Lower leg skin (tissue), 4 donors: ENCODE measurements around the gene PSME4. TPM values are rescaled to one million over a fixed set of nuclear protein-coding genes. Genes with fewer than 3 reads are reported as not detected.

Experiments used
- DNase-seq, 2 donors: peaks; one replicate each; pipeline ENCODE4 v3.0.0-alpha.2; 2019; ENCODE audit warnings: low spot score in 2 of 2
- H3K4me3 ChIP-seq: fragments of 200-600 bp; sonication (generic); 2 replicates; pipeline ENCODE4 v1.5.1; 2017; ENCODE audit warnings: mild to moderate bottlenecking, low read depth; ENCODE audit not compliant: poor library complexity, severe bottlenecking
- CTCF ChIP-seq, 3 donors: fragments of 450-650 bp; IDR thresholded peaks; one replicate each; pipeline ENCODE4 v1.5.1; 2016; ENCODE audit warnings: antibody characterized with exemption in 3 of 3, mild to moderate bottlenecking in 3 of 3, moderate library complexity in 2 of 3
- POLR2A ChIP-seq, 2 donors: fragments of 450-650 bp; IDR thresholded peaks; one replicate each; pipeline ENCODE4 v1.6.1; 2016 to 2017; ENCODE audit warnings: antibody characterized with exemption in 2 of 2, mild to moderate bottlenecking in 1 of 2, moderate library complexity in 1 of 2
- WGBS, 2 donors: methylation state at CpG; one replicate each; pipeline ENCODE4 v1.1.5; 2018; 5-methylcytosine and 5-hydroxymethylcytosine counted together
- intact Hi-C: fragments of 100-400 bp; cut with DNase I; formaldehyde crosslinking; loops from one replicate; pipeline ENCODE4 v1.15.0; 2023; ENCODE audit warnings: low total_unique reads
- microRNA-seq, 2 donors: library from miRNA; unstranded; fragments of <30 nt; microRNA quantifications; one replicate each; pipeline ENCODE4, GENCODE V29; 2016; ENCODE audit warnings: borderline replicate concordance in 2 of 2, borderline number of aligned reads in 1 of 2
- total RNA-seq, 4 donors: library from RNA; depleted of rRNA; stranded (reverse); fragments of >200 nt; gene quantifications; one replicate each; pipeline ENCODE4 v1.1.0, GENCODE V29; 2016

The PSME4 gene
- total RNA-seq, 4 donors from 2014 or later = 29.7 to 42.2 (median 32.6) TPM

GRCh38 chr2:53821810-53822209, 149.0 kb downstream of the PSME4 start:
- WGBS, 2 donors = 91 to 92% methylated on average over 6 of the region's 6 CpGs
- no peak for DNase-seq
- no peak for TF ChIP-seq POLR2A (IDR thresholded peaks at IDR 0.05)
- no peak for TF ChIP-seq CTCF (IDR thresholded peaks at IDR 0.05)
- intact Hi-C loops = no loop called here
- no peak overlapping the region for H3K4me3 ChIP-seq

- TF ChIP-seq CTCF (IDR thresholded peaks at IDR 0.05) (no peak), POLR2A (IDR thresholded peaks at IDR 0.05) (no peak)
- DNase-seq = no peak
- H3K4me3 ChIP-seq = no peak overlapping the region
- intact Hi-C loops = no loop called here
- 80 to 88% methylated on average over 4 of the region's 4 CpGs for WGBS, 2 donors
These were observed 150.1 kb downstream of the PSME4 start for GRCh38 chr2:53820711-53821110.

- TF ChIP-seq POLR2A (IDR thresholded peaks at IDR 0.05) = no peak
- TF ChIP-seq CTCF (IDR thresholded peaks at IDR 0.05) = no peak
- intact Hi-C loops = no loop called here
- WGBS, 2 donors = 87 to 91% methylated on average over 9 of the region's 9 CpGs
- DNase-seq = no peak
- no peak overlapping the region for H3K4me3 ChIP-seq
These were observed 150.7 kb downstream of the PSME4 start for GRCh38 chr2:53820048-53820447.

GRCh38 chr2:53819634-53820033, 151.2 kb downstream of the PSME4 start:
- intact Hi-C loops = no loop called here
- WGBS, 2 donors = 71 to 74% methylated on average over 4 of the region's 4 CpGs
- TF ChIP-seq POLR2A (IDR thresholded peaks at IDR 0.05) (no peak), CTCF (IDR thresholded peaks at IDR 0.05) (no peak)
- DNase-seq = no peak
- H3K4me3 ChIP-seq = no peak overlapping the region

GRCh38 chr2:53818854-53819435, 151.8 kb downstream of the PSME4 start:
- DNase-seq = no peak
- no peak for TF ChIP-seq CTCF (IDR thresholded peaks at IDR 0.05)
- WGBS, 2 donors = 76 to 85% methylated on average over 3 of the region's 3 CpGs
- intact Hi-C loops = no loop called here
- no peak overlapping the region for H3K4me3 ChIP-seq

Small RNA genes lying within 50 kb of the gene (microRNA-seq; reads per million reads assigned to microRNA genes)
- gene MIR3682 = 0 to 0.68 reads per million in 2 donors

Other genes starting within 250 kb of the PSME4 start
- 1 to 10 TPM in 3 of 4 donors, under 1 TPM in 1; 0.76 to 1.9 (median 1.4) TPM for gene CHAC2, start 203.2 kb downstream of the PSME4 start, total RNA-seq
- 10 to 100 TPM; 11.0 to 21.1 (median 17.6) TPM for gene ASB3, start 184.0 kb downstream of the PSME4 start, total RNA-seq
- 10 to 100 TPM; 15.6 to 60.1 (median 30.7) TPM for gene ERLEC1, start 183.9 kb downstream of the PSME4 start, total RNA-seq
- 1 to 10 TPM; 1.1 to 6.3 (median 2.2) TPM for gene GPR75, start 111.0 kb downstream of the PSME4 start, total RNA-seq
- gene ACYP2, start 144.6 kb upstream of the PSME4 start, total RNA-seq = 10 to 100 TPM; 11.4 to 15.6 (median 12.5) TPM